Measurements from ENCODE around the gene CACNA1E.

CACNA1E gene

GRCh38 chr1:181772714-181773113, 289.4 kb downstream of the CACNA1E start:
- H3K9me3 Mint-ChIP-seq, result no peaks in the 10 kb centered on the region

GRCh38 chr1:181776044-181776443, 292.7 kb downstream of the CACNA1E start:
- H3K27ac Mint-ChIP-seq, result no peak overlapping the region
- no peak for TF ChIP-seq CTCF (IDR thresholded peaks at IDR 0.05)
- H3K4me1 Mint-ChIP-seq, result no peaks in the 10 kb centered on the region
- no peak overlapping the region for H3K4me3 Mint-ChIP-seq
- no peaks in the 10 kb centered on the region for H3K36me3 Mint-ChIP-seq (ENCODE audit: low read depth)
- no peak for DNase-seq
- no peaks in the 10 kb centered on the region for H3K9me3 Mint-ChIP-seq
- H3K27me3 Mint-ChIP-seq (ENCODE audit: low read depth, poor library complexity), result peaks cover 5% of the 10 kb centered on the region

More at GRCh38 chr1:181772714-181773113, 289.4 kb downstream of the CACNA1E start:
- Mint-ChIP-seq H3K36me3 (ENCODE audit: low read depth) (no peaks in the 10 kb centered on the region), H3K27me3 (ENCODE audit: low read depth, poor library complexity) (peaks cover 17% of the 10 kb centered on the region), H3K4me3 (no peak overlapping the region), H3K4me1 (no peaks in the 10 kb centered on the region), H3K27ac (no peak overlapping the region)
- no peak for DNase-seq
- TF ChIP-seq CTCF (IDR thresholded peaks at IDR 0.05), result no peak

- Mint-ChIP-seq H3K27ac (no peak overlapping the region), H3K4me1 (no peaks in the 10 kb centered on the region), H3K9me3 (no peaks in the 10 kb centered on the region), H3K27me3 (ENCODE audit: low read depth, poor library complexity) (peaks cover 9% of the 10 kb centered on the region), H3K4me3 (no peak overlapping the region), H3K36me3 (ENCODE audit: low read depth) (no peaks in the 10 kb centered on the region)
- no peak for DNase-seq
- TF ChIP-seq CTCF (IDR thresholded peaks at IDR 0.05), result no peak
These were observed 294.0 kb downstream of the CACNA1E start for GRCh38 chr1:181777286-181777685.

GRCh38 chr1:181777812-181778211, 294.5 kb downstream of the CACNA1E start:
- Mint-ChIP-seq H3K4me3 (no peak overlapping the region), H3K27ac (no peak overlapping the region), H3K4me1 (no peaks in the 10 kb centered on the region), H3K9me3 (no peaks in the 10 kb centered on the region), H3K36me3 (ENCODE audit: low read depth) (no peaks in the 10 kb centered on the region), H3K27me3 (ENCODE audit: low read depth, poor library complexity) (peaks cover 9% of the 10 kb centered on the region)
- DNase-seq, result no peak
- no peak for TF ChIP-seq CTCF (IDR thresholded peaks at IDR 0.05)

GRCh38 chr1:181778640-181779260, 295.4 kb downstream of the CACNA1E start:
- H3K36me3 Mint-ChIP-seq (ENCODE audit: low read depth), result no peaks in the 10 kb centered on the region
- peaks cover 13% of the 10 kb centered on the region for H3K27me3 Mint-ChIP-seq (ENCODE audit: low read depth, poor library complexity)
- DNase-seq, result no peak
- no peak for TF ChIP-seq CTCF (IDR thresholded peaks at IDR 0.05)
- H3K27ac Mint-ChIP-seq, result no peak overlapping the region
- H3K9me3 Mint-ChIP-seq, result no peaks in the 10 kb centered on the region
- H3K4me3 Mint-ChIP-seq, result no peak overlapping the region
- H3K4me1 Mint-ChIP-seq, result no peaks in the 10 kb centered on the region

GRCh38 chr1:181779343-181779742, 296.0 kb downstream of the CACNA1E start:
- no peak for TF ChIP-seq CTCF (IDR thresholded peaks at IDR 0.05)
- peaks cover 17% of the 10 kb centered on the region for H3K27me3 Mint-ChIP-seq (ENCODE audit: low read depth, poor library complexity)
- H3K4me3 Mint-ChIP-seq, result no peak overlapping the region
- no peak overlapping the region for H3K27ac Mint-ChIP-seq
- H3K9me3 Mint-ChIP-seq, result no peaks in the 10 kb centered on the region
- no peak for DNase-seq
- no peaks in the 10 kb centered on the region for H3K36me3 Mint-ChIP-seq (ENCODE audit: low read depth)
- no peaks in the 10 kb centered on the region for H3K4me1 Mint-ChIP-seq

Measured in nephron progenitor cell (in vitro differentiated cells).